LNCaP clone FGC (cell line): ENCODE data around the gene FTHL17.

Experiments used
- DNase-seq: peaks from one replicate; pipeline ENCODE4 v3.0.0-alpha.2; 2011; ENCODE audit warnings: low read depth
- H3K4me3 ChIP-seq: 2 replicates; pipeline ENCODE4 v1.5.1; 2011; ENCODE audit warnings: mild to moderate bottlenecking, low read depth, low read length, control low read depth
- CTCF ChIP-seq: IDR thresholded peaks from 2 replicates; pipeline ENCODE4 v1.5.1; 2012; ENCODE audit warnings: mild to moderate bottlenecking; ENCODE audit not compliant: control insufficient read depth, insufficient read depth; ENCODE audit errors: extremely low read depth

Gene FTHL17

GRCh38 chrX:31098079-31098478 lies 26.2 kb upstream of the FTHL17 start:
- no peak for DNase-seq
- no peak overlapping the region for H3K4me3 ChIP-seq
- TF ChIP-seq CTCF, result no peak

- no peak for TF ChIP-seq CTCF
- DNase-seq, result no peak
- H3K4me3 ChIP-seq, result no peak overlapping the region
Observed at GRCh38 chrX:31093639-31093975, 21.8 kb upstream of the FTHL17 start.

GRCh38 chrX:31092970-31093638 lies 21.3 kb upstream of the FTHL17 start:
- no peak for TF ChIP-seq CTCF
- no peak for DNase-seq
- no peak overlapping the region for H3K4me3 ChIP-seq

- H3K4me3 ChIP-seq, result no peak overlapping the region
- DNase-seq, result no peak
- no peak for TF ChIP-seq CTCF
Observed at GRCh38 chrX:31092476-31092875, 20.6 kb upstream of the FTHL17 start.

- H3K4me3 ChIP-seq, result no peak overlapping the region
- no peak for DNase-seq
- TF ChIP-seq CTCF, result no peak
Observed at GRCh38 chrX:31091819-31092218, 20.0 kb upstream of the FTHL17 start.

GRCh38 chrX:31074522-31074921 lies 2.7 kb upstream of the FTHL17 start:
- H3K4me3 ChIP-seq, result no peak overlapping the region
- TF ChIP-seq CTCF, result no peak
- DNase-seq, result no peak

- no peak overlapping the region for H3K4me3 ChIP-seq
- DNase-seq, result no peak
- TF ChIP-seq CTCF, result no peak
Observed at GRCh38 chrX:31071262-31071661, 579 bp downstream of the FTHL17 start.
